ENCODE results near the gene MEAK7. TPM values are rescaled to one million over a fixed set of nuclear protein-coding genes. Genes with fewer than 3 reads are reported as not detected.
"Not testable (repeated sequence)": the region's sequence is repeated elsewhere in the genome, so short reads cannot be mapped to it uniquely, and the experiment has no call there.

MEAK7 gene
- total and polyA plus RNA-seq, 7 donors, result 2.2 to 7.1 (median 2.8) TPM

DNA sequence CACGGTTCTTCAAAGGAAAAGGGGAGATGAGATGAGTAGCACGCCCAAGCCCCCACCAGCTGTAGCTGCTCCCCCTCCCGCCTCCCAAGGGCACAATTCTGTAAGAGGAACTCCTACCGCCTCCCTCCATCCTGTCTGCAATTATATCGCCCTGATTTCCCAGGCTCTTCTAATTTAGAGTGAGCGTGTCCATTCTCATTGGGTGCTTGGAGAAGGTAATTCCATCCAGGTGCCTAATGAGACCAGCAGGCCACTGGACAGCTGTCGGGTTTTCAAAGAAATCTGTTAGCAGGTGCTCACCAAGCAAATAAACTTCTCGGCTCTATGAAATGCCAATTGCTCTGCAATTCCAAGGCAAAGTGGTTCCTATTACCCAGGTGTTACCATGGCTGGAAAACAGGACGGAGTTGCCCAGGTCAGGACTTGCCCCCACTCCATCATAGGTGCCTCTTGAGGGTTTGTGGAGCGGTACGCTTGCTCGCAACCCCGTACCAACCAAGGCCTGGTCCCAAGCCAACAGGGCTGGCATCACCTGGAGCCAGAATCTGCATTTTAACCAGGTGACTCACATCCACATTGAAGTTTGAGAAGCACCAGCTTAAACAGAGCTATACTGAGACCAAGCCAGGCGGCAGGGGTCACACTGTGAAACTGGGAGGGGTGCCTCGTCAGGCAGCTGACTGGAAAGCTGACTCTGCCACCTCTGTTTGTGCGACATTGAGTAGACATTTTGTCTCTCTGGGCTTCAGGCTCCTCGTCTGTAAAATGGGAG, 16.5 kb upstream of the MEAK7 start:
- no peaks in the 10 kb centered on the region for H3K36me3 ChIP-seq (ENCODE audit: insufficient read depth in 1 of 2, low read depth in 1 of 2)
- TF ChIP-seq, protein P1, sequence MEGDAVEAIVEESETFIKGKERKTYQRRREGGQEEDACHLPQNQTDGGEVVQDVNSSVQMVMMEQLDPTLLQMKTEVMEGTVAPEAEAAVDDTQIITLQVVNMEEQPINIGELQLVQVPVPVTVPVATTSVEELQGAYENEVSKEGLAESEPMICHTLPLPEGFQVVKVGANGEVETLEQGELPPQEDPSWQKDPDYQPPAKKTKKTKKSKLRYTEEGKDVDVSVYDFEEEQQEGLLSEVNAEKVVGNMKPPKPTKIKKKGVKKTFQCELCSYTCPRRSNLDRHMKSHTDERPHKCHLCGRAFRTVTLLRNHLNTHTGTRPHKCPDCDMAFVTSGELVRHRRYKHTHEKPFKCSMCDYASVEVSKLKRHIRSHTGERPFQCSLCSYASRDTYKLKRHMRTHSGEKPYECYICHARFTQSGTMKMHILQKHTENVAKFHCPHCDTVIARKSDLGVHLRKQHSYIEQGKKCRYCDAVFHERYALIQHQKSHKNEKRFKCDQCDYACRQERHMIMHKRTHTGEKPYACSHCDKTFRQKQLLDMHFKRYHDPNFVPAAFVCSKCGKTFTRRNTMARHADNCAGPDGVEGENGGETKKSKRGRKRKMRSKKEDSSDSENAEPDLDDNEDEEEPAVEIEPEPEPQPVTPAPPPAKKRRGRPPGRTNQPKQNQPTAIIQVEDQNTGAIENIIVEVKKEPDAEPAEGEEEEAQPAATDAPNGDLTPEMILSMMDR (IDR thresholded peaks at IDR 0.05), result no peak
- WGBS, 3 donors, result 45 to 52% (median 49%) methylated on average over 17 of the region's 17 CpGs
- peaks cover 0 to 14% (median 12%) of the 10 kb centered on the region in 3 donors for H3K27me3 ChIP-seq (ENCODE audit: insufficient read depth in 3 of 3, low read length in 2 of 3)
- H3K4me3 ChIP-seq, result no peak overlapping the region
- H3K4me1 ChIP-seq, result no peaks in the 10 kb centered on the region
- no peak for DNase-seq
- ATAC-seq, result no peak
- intact Hi-C loops (cut with DNase I), result no loop called here
- no peaks in the 10 kb centered on the region for H3K9me3 ChIP-seq
- no peak overlapping the region for H3K27ac ChIP-seq

DNA sequence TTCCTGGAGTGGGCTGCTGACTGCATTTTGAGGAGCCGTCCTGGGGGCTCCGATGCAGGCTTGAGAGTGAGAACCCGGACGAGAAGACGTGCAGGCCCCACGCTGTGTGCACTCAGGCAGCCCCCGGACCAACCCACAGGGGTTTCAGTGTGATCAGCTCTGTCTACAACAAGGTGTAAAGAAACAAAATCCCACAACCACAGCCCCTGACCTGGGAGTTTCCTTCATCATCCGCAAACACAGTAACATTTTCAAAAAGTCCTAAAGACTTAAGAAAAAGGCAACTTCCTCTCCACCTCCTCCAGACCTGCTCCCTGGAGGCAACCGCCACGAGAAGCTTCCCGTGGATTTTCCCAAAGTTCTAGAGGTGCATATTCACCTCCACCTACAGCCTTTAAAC, 15.4 kb upstream of the MEAK7 start:
- TF ChIP-seq, protein P1 (IDR thresholded peaks at IDR 0.05), result no peak
- H3K36me3 ChIP-seq (ENCODE audit: insufficient read depth in 1 of 2, low read depth in 1 of 2), result no peaks in the 10 kb centered on the region
- no peak for ATAC-seq
- H3K27ac ChIP-seq, result no peak overlapping the region
- H3K9me3 ChIP-seq, result no peaks in the 10 kb centered on the region
- H3K4me3 ChIP-seq, result no peak overlapping the region
- no peak for DNase-seq
- H3K27me3 ChIP-seq (ENCODE audit: insufficient read depth in 3 of 3, low read length in 2 of 3), result peaks cover 0 to 10% (median 6%) of the 10 kb centered on the region in 3 donors
- WGBS, 3 donors, result 68 to 74% (median 70%) methylated on average over 11 of the region's 11 CpGs
- H3K4me1 ChIP-seq, result no peaks in the 10 kb centered on the region
- intact Hi-C loops (cut with DNase I), result no loop called here

DNA sequence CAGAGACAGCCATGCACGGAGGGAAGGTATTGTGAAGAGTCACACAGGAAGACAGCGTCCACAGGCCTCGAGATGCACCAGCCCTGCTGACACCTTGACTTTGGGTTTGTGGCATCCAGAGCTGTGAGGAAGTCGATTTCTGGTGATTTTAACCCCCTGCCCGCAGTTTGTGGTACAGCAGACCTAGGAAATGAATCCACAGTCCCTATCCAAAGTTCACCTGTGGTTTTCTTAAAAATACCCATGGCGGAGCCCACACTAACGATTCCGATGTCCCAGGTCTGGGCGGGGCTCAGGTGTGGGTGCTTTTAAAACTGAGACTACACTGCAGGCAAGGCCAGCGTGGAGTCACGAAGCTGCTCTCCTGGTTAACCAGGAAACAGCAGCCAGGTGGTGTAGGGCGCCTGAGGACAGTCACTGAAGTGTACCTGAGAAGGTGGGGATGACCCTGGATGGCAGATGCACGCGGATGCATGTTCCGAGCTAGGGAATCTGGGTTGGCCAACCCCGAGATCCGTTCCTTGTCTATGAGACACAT, 14.4 kb upstream of the MEAK7 start:
- ATAC-seq (no peak), DNase-seq (no peak)
- Histone ChIP-seq H3K27ac (no peak overlapping the region), H3K4me1 (no peaks in the 10 kb centered on the region), H3K36me3 (ENCODE audit: insufficient read depth in 1 of 2, low read depth in 1 of 2) (no peaks in the 10 kb centered on the region), H3K4me3 (no peak overlapping the region), H3K27me3 (ENCODE audit: insufficient read depth in 3 of 3, low read length in 2 of 3) (peaks cover 0 to 8% (median 0%) of the 10 kb centered on the region in 3 donors), H3K9me3 (no peaks in the 10 kb centered on the region)
- TF ChIP-seq, protein P1 (IDR thresholded peaks at IDR 0.05), result no peak
- 93 to 94% (median 93%) methylated on average over 17 of the region's 17 CpGs for WGBS, 3 donors
- intact Hi-C loops (cut with DNase I), result no loop called here

DNA sequence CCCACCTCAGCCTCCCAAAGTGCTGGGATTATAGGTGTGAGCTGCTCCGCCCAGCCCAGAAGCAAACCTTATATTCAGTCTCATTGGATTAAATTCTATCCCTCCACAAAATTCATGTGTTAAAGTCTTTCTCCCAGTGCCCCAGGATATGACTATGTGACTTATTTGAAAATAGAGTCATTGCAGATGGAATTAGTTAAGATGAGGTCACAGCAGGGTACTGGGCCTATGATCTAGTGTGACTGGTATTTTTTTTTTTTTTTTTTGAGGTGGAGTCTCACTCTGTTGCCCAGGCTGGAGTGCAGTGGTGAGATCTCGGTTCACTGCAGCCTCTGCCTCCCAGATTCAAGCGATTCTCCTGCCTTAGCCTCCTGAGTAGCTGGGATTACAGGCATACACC, 13.8 kb upstream of the MEAK7 start:
- H3K4me1 ChIP-seq; H3K27ac ChIP-seq; DNase-seq; H3K9me3 ChIP-seq; H3K4me3 ChIP-seq; H3K27me3 ChIP-seq (ENCODE audit: insufficient read depth in 3 of 3, low read length in 2 of 3); ATAC-seq; H3K36me3 ChIP-seq (ENCODE audit: insufficient read depth in 1 of 2, low read depth in 1 of 2); intact Hi-C loops (cut with DNase I): not testable (repeated sequence)
- 90 to 93% (median 93%) methylated on average over 3 of the region's 3 CpGs for WGBS, 3 donors

DNA sequence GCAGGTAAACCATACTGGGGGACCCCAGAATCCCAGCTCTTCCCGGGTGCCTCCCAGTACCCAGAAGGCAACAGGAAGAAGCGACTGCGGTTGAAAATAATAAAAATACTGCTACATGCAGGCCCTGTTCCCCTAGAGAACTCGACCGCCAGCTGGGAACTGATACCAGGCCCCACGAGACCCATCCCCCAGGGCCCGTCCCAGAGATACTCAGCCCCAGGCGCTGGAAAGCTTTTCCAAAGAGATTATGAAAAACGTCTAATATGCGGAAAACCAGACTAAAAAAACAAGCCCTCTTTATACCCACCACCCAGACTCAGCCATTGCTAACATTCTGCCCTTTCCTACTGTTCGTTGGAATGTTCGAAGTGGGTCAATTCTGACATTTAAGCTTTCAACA, 12.9 kb upstream of the MEAK7 start:
- intact Hi-C loops (cut with DNase I), result no loop called here
- WGBS, 3 donors, result 72 to 86% (median 80%) methylated on average over 12 of the region's 12 CpGs

More for the DNA sequence above, 12.9 kb upstream of the MEAK7 start:
- Histone ChIP-seq H3K9me3 (no peaks in the 10 kb centered on the region), H3K36me3 (ENCODE audit: insufficient read depth in 1 of 2, low read depth in 1 of 2) (no peaks in the 10 kb centered on the region), H3K4me1 (no peaks in the 10 kb centered on the region), H3K27ac (no peak overlapping the region), H3K27me3 (ENCODE audit: insufficient read depth in 3 of 3, low read length in 2 of 3) (peaks cover 0 to 4% (median 0%) of the 10 kb centered on the region in 3 donors), H3K4me3 (no peak overlapping the region)
- DNase-seq (no peak), ATAC-seq (no peak)
- TF ChIP-seq, protein P1 (IDR thresholded peaks at IDR 0.05), result no peak

Data from psoas muscle (tissue), 8 donors.